Measurements from ENCODE around the gene PPP1R3D. TPM values are rescaled to one million over a fixed set of nuclear protein-coding genes. Genes with fewer than 3 reads are reported as not detected.
A peak's percentile ranks its signal among the peaks of the same experiment; 100 is the strongest.
"Not testable (repeated sequence)": the region's sequence is repeated elsewhere in the genome, so short reads cannot be mapped to it uniquely, and the experiment has no call there.

The PPP1R3D gene
- total RNA-seq, 1 donor from 2014 or later, result 7.5 TPM

DNA sequence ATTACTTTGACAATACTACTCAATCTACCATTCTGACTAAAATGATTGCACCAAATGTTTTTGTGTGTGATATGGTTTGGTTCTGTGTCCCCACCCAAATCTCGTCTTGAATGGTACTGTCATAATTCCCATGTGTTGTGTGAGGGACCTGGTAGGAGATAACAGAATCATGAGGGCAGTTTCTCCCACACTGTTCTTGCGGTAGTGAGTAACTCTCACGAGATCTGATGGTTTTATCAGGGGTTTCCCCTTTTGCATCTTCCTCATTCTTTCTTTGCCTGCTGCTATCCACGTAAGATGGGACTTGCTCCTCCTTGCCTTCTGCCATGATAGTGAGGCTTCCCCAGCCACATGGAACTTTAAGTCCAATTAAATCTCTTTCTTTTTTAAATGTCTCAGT is 27.5 kb downstream of the PPP1R3D start:
- DNase-seq, result no peak

DNA sequence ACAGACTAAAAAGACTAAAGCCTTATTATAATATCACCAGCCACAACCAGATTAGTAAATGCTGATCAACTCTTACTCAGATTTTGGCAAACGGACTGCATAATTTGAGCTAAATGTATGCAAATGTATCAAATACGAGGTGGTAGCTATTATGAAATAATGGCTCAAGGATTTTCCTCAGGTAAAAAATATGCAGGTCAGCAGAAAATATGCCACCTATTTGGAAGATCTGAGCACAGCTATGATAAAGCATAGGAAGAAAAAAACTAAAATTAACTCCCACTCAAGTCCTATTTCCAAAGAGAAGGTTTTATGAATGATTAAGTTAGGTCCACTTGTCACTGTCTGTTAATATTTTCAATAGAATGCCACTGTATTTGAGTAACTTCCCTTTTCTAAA is 29.1 kb downstream of the PPP1R3D start:
- no peak for DNase-seq

DNA sequence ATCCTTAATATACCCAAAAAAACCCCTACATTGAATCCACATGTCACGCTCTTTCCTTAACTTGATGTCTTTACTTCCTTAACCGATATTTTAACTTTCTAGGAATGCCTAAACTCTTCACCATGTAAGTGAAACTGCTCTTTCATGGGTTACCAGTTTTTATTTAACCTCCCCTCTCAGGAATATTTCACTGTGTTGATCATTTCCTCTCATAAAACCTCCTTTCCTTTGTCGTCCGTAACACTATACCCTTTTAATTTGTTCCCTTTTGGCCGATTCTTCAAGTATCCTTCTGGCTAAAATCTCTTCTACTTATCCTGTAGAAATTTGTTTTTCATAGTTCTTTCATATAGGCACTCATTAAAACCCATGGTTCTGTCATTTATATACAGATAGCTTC is 31.2 kb downstream of the PPP1R3D start:
- no peak for DNase-seq

DNA sequence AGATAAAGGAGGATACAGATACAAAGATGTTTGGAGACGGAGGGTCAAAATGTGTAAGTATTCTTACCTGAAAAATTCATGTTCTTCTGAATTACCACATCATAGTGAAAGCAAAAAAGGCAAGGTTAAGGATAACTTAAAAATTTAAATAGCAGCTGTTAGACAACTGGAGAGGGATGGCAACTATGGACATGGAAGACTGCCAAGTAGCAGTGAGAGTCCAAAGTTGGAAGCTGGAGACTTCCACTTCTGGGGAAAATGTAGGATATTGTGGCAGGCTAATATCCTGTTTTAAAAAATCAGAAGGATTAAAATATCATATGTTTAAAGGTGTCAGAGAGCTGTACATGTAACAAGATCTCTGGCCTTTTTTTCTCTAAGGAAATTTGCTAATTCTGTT is 36.5 kb downstream of the PPP1R3D start:
- DNase-seq, result peak; percentile 65

DNA sequence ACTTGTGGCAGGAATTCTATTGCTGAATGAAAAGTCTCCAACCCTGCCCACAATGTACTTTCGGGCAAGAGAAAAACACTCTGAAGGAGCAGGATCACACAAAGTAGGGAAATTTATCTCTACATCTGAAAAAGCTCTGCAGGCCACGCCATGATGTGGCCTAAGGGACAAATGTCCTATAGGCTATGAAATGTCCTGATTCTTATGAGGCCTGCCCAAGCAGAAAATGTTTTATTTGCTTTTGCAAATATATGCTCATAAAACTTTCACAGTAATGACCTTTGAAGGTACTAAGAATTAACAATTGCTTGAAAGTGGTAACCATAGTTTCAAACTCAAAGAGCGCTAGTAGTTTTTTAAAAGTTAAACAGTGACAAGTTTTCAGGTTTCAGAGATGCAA is 37.6 kb downstream of the PPP1R3D start:
- no peak for DNase-seq

DNA sequence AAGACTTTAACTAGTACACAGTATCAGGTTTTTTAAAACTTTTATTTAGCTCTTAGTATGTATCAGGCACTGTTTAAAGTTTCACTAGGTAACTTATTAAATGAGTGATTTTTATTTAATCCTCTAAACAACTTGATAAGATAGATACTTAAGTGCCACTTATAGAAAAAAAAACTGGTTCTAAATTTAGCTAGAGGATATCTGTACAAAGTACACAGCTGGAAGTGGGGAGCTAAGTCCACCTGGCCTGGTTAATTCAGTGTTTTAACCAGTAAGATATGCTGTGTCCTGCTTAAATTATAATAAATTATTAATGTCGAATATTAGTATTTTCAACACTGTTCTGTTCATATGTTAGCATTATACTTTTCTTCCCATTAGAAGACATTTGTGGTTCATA is 44.2 kb downstream of the PPP1R3D start:
- no peak for DNase-seq

DNA sequence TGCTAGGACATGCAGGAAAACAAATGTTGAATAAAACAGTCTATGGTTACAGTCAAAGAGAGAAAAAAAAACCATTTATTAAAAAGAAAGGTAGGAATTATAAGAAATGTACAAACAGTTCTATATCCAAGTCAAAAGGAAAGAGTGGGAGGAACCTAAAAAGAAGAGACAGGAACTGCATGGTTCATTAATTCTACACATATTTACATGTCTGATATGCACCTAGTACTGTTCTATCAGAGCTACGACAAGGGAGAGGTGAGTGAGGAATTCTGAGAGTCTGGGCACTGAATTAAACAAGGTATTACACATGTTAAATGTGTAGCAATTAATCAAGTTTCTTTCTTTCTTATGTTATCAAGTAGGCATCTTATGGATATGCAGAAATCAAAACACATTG is 48.5 kb downstream of the PPP1R3D start:
- no peak for DNase-seq

DNA sequence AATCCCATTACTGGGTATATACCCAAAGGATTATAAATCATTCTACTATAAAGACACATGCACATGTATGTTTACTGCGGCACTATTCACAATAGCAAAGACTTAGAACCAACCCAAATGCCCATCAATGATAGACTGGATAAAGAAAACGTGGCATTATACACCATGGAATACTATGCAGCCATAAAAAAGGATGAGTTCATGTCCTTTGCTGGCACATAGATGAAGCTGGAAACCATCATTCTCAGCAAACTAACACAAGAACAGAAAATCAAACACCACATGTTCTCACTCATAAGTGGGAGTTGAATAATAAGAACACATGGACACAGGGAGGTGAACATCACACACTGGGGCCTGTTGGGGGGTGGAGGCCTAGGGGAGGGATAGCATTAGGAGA is 50.1 kb downstream of the PPP1R3D start:
- DNase-seq, result not testable (repeated sequence)

DNA sequence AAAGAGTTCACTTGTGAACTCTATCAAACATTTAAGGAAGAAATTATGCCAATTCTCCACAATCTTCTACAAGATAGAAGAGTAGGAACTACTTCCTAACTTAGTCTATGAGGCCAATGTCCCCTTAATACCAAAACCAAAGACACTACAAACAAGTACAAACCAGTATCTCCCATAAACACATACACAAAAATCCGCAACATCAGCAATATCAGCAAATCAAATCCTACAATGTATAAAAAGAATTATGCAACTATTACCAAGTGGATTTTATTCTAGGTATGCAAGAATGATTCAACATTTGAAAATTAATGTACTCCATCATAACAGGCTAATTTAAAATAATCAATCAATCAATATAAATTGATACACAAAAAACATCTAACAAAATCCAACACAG is 52.1 kb downstream of the PPP1R3D start:
- DNase-seq, result no peak

Other genes with a start within 250 kb of the PPP1R3D start
- 6.6 TPM for gene SYCP2, start 6.7 kb downstream of the PPP1R3D start, total RNA-seq
- 11.5 TPM for gene FAM217B, start 84 bp upstream of the PPP1R3D start, total RNA-seq
- 3.4 TPM for gene CDH26, start 18.1 kb upstream of the PPP1R3D start, total RNA-seq

Measured in tongue (tissue), 2 donors.